Fibroblast of pulmonary artery (primary cell): ENCODE data around the gene LUC7L.
"Not testable (repeated sequence)": the region's sequence is repeated elsewhere in the genome, so short reads cannot be mapped to it uniquely, and the experiment has no call there.

ENCODE experiments used
- DNase-seq: peaks from one replicate; pipeline ENCODE4 v3.0.0-alpha.2; 2010; ENCODE audit warnings: low read depth
- H3K4me3 ChIP-seq: replicated peaks from 2 replicates; pipeline ENCODE4 v1.5.1; 2011; ENCODE audit warnings: low read depth, mild to moderate bottlenecking, control low read depth, low read length, moderate library complexity
- TF ChIP-seq, protein P1 (sequence below): IDR thresholded peaks from 2 replicates; pipeline ENCODE4 v1.5.1; 2011; ENCODE audit warnings: mild to moderate bottlenecking, control low read depth, low read length, inconsistent platforms; ENCODE audit errors: missing control alignments

Gene LUC7L

DNA sequence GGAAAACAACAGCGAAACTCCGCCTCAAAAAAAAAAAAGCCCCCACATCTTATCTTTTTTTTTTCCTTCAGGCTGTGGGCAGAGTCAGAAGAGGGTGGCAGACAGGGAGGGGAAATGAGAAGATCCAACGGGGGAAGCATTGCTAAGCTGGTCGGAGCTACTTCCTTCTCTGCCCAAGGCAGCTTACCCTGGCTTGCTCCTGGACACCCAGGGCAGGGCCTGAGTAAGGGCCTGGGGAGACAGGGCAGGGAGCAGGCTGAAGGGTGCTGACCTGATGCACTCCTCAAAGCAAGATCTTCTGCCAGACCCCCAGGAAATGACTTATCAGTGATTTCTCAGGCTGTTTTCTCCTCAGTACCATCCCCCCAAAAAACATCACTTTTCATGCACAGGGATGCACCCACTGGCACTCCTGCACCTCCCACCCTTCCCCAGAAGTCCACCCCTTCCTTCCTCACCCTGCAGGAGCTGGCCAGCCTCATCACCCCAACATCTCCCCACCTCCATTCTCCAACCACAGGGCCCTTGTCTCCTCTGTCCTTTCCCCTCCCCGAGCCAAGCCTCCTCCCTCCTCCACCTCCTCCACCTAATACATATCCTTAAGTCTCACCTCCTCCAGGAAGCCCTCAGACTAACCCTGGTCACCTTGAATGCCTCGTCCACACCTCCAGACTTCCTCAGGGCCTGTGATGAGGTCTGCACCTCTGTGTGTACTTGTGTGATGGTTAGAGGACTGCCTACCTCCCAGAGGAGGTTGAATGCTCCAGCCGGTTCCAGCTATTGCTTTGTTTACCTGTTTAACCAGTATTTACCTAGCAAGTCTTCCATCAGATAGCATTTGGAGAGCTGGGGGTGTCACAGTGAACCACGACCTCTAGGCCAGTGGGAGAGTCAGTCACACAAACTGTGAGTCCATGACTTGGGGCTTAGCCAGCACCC is 54.0 kb downstream of the LUC7L start:
- H3K4me3 ChIP-seq, result no peak overlapping the region
- DNase-seq, result no peak
- TF ChIP-seq, protein P1, sequence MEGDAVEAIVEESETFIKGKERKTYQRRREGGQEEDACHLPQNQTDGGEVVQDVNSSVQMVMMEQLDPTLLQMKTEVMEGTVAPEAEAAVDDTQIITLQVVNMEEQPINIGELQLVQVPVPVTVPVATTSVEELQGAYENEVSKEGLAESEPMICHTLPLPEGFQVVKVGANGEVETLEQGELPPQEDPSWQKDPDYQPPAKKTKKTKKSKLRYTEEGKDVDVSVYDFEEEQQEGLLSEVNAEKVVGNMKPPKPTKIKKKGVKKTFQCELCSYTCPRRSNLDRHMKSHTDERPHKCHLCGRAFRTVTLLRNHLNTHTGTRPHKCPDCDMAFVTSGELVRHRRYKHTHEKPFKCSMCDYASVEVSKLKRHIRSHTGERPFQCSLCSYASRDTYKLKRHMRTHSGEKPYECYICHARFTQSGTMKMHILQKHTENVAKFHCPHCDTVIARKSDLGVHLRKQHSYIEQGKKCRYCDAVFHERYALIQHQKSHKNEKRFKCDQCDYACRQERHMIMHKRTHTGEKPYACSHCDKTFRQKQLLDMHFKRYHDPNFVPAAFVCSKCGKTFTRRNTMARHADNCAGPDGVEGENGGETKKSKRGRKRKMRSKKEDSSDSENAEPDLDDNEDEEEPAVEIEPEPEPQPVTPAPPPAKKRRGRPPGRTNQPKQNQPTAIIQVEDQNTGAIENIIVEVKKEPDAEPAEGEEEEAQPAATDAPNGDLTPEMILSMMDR, result no peak

DNA sequence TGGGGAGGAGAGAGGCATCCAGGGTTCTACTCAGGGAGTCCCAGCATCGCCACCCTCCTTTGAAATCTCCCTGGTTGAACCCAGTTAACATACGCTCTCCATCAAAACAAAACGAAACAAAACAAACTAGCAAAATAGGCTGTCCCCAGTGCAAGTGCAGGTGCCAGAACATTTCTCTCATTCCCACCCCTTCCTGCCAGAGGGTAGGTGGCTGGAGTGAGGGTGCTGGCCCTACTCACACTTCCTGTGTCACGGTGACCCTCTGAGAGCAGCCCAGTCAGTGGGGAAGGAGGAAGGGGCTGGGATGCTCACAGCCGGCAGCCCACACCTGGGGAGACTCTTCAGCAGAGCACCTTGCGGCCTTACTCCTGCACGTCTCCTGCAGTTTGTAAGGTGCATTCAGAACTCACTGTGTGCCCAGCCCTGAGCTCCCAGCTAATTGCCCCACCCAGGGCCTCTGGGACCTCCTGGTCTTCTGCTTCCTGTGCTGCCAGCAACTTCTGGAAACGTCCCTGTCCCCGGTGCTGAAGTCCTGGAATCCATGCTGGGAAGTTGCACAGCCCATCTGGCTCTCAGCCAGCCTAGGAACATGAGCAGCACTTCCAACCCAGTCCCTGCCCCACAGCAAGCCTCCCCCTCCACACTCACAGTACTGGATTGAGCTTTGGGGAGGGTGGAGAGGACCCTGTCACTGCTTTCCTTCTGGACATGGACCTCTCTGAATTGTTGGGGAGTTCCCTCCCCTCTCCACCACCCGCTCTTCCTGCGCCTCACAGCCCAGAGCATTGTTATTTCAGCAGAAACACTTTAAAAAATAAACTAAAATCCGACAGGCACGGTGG is 55.1 kb downstream of the LUC7L start:
- not testable (repeated sequence) for H3K4me3 ChIP-seq
- DNase-seq, result peak; percentile 51

DNA sequence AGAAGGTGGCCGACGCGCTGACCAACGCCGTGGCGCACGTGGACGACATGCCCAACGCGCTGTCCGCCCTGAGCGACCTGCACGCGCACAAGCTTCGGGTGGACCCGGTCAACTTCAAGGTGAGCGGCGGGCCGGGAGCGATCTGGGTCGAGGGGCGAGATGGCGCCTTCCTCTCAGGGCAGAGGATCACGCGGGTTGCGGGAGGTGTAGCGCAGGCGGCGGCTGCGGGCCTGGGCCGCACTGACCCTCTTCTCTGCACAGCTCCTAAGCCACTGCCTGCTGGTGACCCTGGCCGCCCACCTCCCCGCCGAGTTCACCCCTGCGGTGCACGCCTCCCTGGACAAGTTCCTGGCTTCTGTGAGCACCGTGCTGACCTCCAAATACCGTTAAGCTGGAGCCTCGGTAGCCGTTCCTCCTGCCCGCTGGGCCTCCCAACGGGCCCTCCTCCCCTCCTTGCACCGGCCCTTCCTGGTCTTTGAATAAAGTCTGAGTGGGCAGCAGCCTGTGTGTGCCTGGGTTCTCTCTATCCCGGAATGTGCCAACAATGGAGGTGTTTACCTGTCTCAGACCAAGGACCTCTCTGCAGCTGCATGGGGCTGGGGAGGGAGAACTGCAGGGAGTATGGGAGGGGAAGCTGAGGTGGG is 55.9 kb downstream of the LUC7L start:
- not testable (repeated sequence) for H3K4me3 ChIP-seq, DNase-seq

DNA sequence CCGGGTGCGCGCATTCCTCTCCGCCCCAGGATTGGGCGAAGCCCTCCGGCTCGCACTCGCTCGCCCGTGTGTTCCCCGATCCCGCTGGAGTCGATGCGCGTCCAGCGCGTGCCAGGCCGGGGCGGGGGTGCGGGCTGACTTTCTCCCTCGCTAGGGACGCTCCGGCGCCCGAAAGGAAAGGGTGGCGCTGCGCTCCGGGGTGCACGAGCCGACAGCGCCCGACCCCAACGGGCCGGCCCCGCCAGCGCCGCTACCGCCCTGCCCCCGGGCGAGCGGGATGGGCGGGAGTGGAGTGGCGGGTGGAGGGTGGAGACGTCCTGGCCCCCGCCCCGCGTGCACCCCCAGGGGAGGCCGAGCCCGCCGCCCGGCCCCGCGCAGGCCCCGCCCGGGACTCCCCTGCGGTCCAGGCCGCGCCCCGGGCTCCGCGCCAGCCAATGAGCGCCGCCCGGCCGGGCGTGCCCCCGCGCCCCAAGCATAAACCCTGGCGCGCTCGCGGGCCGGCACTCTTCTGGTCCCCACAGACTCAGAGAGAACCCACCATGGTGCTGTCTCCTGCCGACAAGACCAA is 56.8 kb downstream of the LUC7L start, which contains the start of gene HBA2:
TSS of gene HBA2 (plus strand) at position 503 of the 568 bp plus-strand sequence. CDS start at position 540, 37 bp downstream.
- H3K4me3 ChIP-seq, DNase-seq: not testable (repeated sequence)

DNA sequence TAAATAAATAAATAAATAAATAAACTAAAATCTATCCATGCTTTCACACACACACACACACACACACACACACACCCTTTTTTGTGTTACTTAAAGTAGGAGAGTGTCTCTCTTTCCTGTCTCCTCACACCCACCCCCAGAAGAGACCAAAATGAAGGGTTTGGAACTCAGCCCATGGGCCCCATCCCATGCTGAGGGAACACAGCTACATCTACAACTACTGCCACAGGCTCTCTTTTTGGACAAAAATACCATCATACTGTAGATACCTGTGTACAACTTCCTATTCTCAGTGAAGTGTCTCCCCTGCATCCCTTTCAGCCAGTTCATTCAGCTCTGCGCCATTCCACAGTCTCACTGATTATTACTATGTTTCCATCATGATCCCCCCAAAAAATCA is 58.5 kb downstream of the LUC7L start:
- no peak overlapping the region for H3K4me3 ChIP-seq
- DNase-seq, result no peak
- TF ChIP-seq, protein P1, result no peak

DNA sequence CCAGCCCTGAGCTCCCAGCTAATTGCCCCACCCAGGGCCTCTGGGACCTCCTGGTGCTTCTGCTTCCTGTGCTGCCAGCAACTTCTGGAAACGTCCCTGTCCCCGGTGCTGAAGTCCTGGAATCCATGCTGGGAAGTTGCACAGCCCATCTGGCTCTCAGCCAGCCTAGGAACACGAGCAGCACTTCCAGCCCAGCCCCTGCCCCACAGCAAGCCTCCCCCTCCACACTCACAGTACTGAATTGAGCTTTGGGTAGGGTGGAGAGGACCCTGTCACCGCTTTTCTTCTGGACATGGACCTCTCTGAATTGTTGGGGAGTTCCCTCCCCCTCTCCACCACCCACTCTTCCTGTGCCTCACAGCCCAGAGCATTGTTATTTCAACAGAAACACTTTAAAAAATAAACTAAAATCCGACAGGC is 59.2 kb downstream of the LUC7L start:
- H3K4me3 ChIP-seq, result not testable (repeated sequence)
- DNase-seq, result peak; percentile 40

DNA sequence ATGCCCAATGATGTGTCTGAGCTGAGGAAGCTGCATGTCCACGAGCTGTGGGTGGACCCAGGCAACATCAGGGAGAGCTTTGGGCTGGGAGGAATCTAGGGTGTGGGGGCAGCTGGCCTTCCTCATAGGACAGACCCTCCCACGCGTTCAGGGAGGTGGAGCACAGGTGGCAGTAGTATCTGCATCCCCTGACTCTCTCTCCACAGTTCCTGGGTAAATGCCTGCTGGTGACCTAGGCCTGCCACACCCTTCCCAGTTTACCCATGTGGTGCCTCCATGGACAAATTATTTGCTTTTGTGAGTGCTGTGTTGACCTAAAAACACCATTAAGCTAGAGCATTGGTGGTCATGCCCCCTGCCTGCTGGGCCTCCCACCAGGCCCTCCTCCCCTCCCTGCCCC is 60.2 kb downstream of the LUC7L start:
- DNase-seq, result no peak
- TF ChIP-seq, protein P1, result no peak
- H3K4me3 ChIP-seq, result no peak overlapping the region

DNA sequence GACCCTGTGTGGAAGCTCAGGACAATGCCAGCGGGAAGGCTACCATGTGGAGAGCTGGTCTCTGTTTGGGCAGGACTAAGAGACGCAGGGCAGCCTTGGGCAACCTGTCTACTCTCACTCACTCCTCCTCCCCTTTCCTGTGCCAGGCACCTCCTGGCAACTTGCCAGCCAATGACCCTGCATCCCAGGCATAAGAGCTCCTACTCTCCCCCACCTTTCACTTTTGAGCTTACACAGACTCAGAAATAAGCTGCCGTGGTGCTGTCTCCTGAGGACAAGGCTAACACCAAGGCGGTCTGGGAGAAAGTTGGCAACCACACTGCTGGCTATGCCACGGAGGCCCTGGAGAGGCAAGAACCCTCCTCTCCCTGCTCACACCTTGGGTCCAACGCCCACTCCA is 60.8 kb downstream of the LUC7L start:
- TF ChIP-seq, protein P1, result no peak
- no peak overlapping the region for H3K4me3 ChIP-seq
- DNase-seq, result no peak
